Mesothelial cell of epicardium (in vitro differentiated cells): ENCODE data around the gene BLMH. TPM values are rescaled to one million over a fixed set of nuclear protein-coding genes. Genes with fewer than 3 reads are reported as not detected.

Source experiments
- DNase-seq, 2 experiments: peaks; one replicate each; pipeline ENCODE4 v3.0.0; 2021; ENCODE audit warnings: low spot score in 2 of 2; ENCODE audit not compliant: unreplicated experiment in 2 of 2
- H3K27ac Mint-ChIP-seq: 2 replicates; pipeline ENCODE4 v1.8.0; 2021; ENCODE audit warnings: mixed read lengths
- H3K27me3 Mint-ChIP-seq: 2 replicates; pipeline ENCODE4 v1.8.0; 2021; ENCODE audit warnings: low read depth, mixed read lengths
- H3K36me3 Mint-ChIP-seq: 2 replicates; pipeline ENCODE4 v1.8.0; 2021; ENCODE audit warnings: mixed read lengths
- H3K4me1 Mint-ChIP-seq: 2 replicates; pipeline ENCODE4 v1.8.0; 2021; ENCODE audit warnings: mixed read lengths
- H3K4me3 Mint-ChIP-seq: 2 replicates; pipeline ENCODE4 v1.8.0; 2021; ENCODE audit warnings: mild to moderate bottlenecking, moderate library complexity, mixed read lengths
- H3K9me3 Mint-ChIP-seq: 2 replicates; pipeline ENCODE4 v1.8.0; 2021; ENCODE audit warnings: mixed read lengths
- CTCF ChIP-seq: fragments of 200-600 bp; sonication (generic); IDR thresholded peaks from one replicate; pipeline ENCODE4 v1.5.0; 2021; ENCODE audit warnings: antibody characterized with exemption; ENCODE audit not compliant: unreplicated experiment
- total RNA-seq: library from RNA; stranded (reverse); gene quantifications from 3 replicates; pipeline ENCODE4 v1.2.1, GENCODE V29; 2021

The BLMH gene
- total RNA-seq, 1 donor from 2014 or later, result 46.4 TPM

- Mint-ChIP-seq H3K36me3 (no peaks in the 10 kb centered on the region), H3K9me3 (no peaks in the 10 kb centered on the region), H3K4me3 (no peak overlapping the region), H3K27ac (no peak overlapping the region), H3K4me1 (no peaks in the 10 kb centered on the region), H3K27me3 (peaks cover 38% of the 10 kb centered on the region)
- TF ChIP-seq CTCF, result no peak
- no peak for DNase-seq
Observed at GRCh38 chr17:30314474-30314873, 22.7 kb upstream of the BLMH start.

- DNase-seq, result no peak
- H3K27ac Mint-ChIP-seq, result no peak overlapping the region
- H3K4me1 Mint-ChIP-seq, result no peaks in the 10 kb centered on the region
- H3K36me3 Mint-ChIP-seq, result no peaks in the 10 kb centered on the region
- H3K27me3 Mint-ChIP-seq, result peaks cover 27% of the 10 kb centered on the region
- H3K4me3 Mint-ChIP-seq, result no peak overlapping the region
- no peak for TF ChIP-seq CTCF
- no peaks in the 10 kb centered on the region for H3K9me3 Mint-ChIP-seq
Observed at GRCh38 chr17:30312226-30312625, 20.5 kb upstream of the BLMH start.

GRCh38 chr17:30310562-30310961 is 18.8 kb upstream of the BLMH start:
- Mint-ChIP-seq H3K27ac (no peak overlapping the region), H3K9me3 (no peaks in the 10 kb centered on the region), H3K4me1 (no peaks in the 10 kb centered on the region), H3K27me3 (peaks cover 22% of the 10 kb centered on the region), H3K4me3 (no peak overlapping the region), H3K36me3 (no peaks in the 10 kb centered on the region)
- DNase-seq, result no peak
- TF ChIP-seq CTCF, result no peak

DNA sequence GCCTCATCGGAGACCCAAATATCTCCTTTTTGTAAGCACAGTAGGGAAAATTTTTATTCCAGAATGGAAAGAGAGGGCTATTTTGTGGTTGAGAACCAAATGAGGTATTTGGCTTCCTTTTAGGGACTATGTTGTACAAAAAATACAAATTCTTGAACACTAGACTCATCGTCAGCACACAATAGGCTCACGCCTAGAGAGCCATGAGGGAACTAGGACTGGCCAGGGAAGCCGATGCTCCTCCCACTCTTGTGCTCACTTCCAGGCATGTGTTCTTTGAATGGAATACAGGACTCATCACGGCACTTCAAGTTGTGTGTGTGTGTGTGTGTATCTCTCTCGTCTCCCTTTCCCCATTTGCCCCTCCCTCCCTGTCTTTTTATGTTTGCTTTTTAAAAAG is 17.8 kb upstream of the BLMH start:
- H3K9me3 Mint-ChIP-seq, result no peaks in the 10 kb centered on the region
- TF ChIP-seq CTCF, result no peak
- H3K27me3 Mint-ChIP-seq, result peaks cover 13% of the 10 kb centered on the region
- H3K4me3 Mint-ChIP-seq, result no peak overlapping the region
- no peaks in the 10 kb centered on the region for H3K4me1 Mint-ChIP-seq
- no peaks in the 10 kb centered on the region for H3K36me3 Mint-ChIP-seq
- DNase-seq, result no peak
- no peak overlapping the region for H3K27ac Mint-ChIP-seq

- TF ChIP-seq CTCF, result no peak
- no peak overlapping the region for H3K4me3 Mint-ChIP-seq
- H3K27ac Mint-ChIP-seq, result no peak overlapping the region
- H3K9me3 Mint-ChIP-seq, result no peaks in the 10 kb centered on the region
- no peak for DNase-seq
- no peaks in the 10 kb centered on the region for H3K36me3 Mint-ChIP-seq
- H3K4me1 Mint-ChIP-seq, result no peaks in the 10 kb centered on the region
- H3K27me3 Mint-ChIP-seq, result peaks cover 10% of the 10 kb centered on the region
Observed at GRCh38 chr17:30308406-30308805, 16.7 kb upstream of the BLMH start.

DNA sequence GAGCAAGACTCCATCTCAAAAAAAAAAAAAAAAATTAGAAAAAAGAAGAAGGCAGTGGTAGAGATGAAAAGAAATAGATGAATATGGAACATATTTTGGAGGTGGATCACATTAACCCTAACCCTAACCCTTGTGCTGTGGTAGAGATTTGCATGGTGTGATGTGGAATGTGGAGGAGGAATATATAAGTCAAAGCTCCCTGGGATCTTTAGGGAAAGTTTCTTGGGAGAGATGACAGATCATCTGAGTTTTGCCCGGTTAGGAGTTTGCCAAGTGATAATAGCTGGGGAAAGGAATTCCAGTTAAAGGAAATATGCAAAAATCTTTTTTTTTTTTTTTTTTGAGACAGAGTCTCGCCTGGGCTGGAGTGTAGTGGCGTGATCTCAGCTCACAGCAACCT is 13.0 kb upstream of the BLMH start:
- Mint-ChIP-seq H3K4me1 (no peaks in the 10 kb centered on the region), H3K9me3 (peaks cover 7% of the 10 kb centered on the region), H3K27me3 (peaks cover 3% of the 10 kb centered on the region), H3K4me3 (no peak overlapping the region), H3K36me3 (no peaks in the 10 kb centered on the region), H3K27ac (no peak overlapping the region)
- TF ChIP-seq CTCF, result no peak
- no peak for DNase-seq
